Measurements from ENCODE around the gene LDHD. TPM values are rescaled to one million over a fixed set of nuclear protein-coding genes. Genes with fewer than 3 reads are reported as not detected.

Gene LDHD
- polyA plus RNA-seq, 2 of the 4 experiments (the other 2 are of a cell fraction), result 0.79 to 1.1 TPM

DNA sequence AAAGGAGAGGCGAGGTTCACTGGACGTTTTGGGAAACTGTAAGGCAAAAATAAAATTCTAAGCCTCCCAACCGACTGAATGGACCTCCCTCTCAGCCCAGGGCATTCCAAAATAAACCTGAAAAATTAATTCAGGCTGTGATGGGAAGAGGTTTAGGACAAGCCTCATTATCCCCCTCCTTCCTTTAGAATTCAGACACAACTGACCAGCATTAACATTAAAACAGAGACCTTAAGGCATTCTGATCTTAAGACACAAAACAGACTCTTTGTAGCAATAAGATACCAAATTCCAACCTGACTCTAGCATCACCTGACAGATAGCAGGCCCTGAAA is 298 bp upstream of the LDHD start:
- H3K4me1 ChIP-seq, result peaks cover 8% of the 10 kb centered on the region; the same call in 2 of the 3 replicates
- peaks cover 2% of the 10 kb centered on the region; the same call in 2 of the 3 replicates for H3K9me3 ChIP-seq
- ATAC-seq (peak in 1 of 2 experiments; percentile 6; a peak in 3 of 6 replicates), FAIRE-seq (no peak), DNase-seq (ENCODE audit: low read depth in 1 of 2, low spot score in 1 of 2) (no peak)
- TF ChIP-seq MAFK (IDR thresholded peaks at IDR 0.05; ENCODE audit: partially characterized antibody) (no peak), EHMT2 (IDR thresholded peaks at IDR 0.05; ENCODE audit: low read depth) (no peak), MYC (IDR thresholded peaks at IDR 0.05; ENCODE audit: borderline replicate concordance, low read length) (no peak), HOXB13 (CRISPR knock-in tag; IDR thresholded peaks at IDR 0.05; ENCODE audit: low read depth) (no peak), POLR2AphosphoS2 (conservative IDR thresholded peaks at IDR 0.05; ENCODE audit: low read length) (no peak), PBX3 (IDR thresholded peaks at IDR 0.05) (no peak), TFCP2L1 (CRISPR knock-in tag; IDR thresholded peaks at IDR 0.05) (no peak), ZSCAN20 (CRISPR knock-in tag; IDR thresholded peaks at IDR 0.05) (no peak), FOSL2 (IDR thresholded peaks at IDR 0.05) (no peak), FOSL2 (CRISPR knock-in tag; IDR thresholded peaks at IDR 0.05) (no peak), ZFP36 (IDR thresholded peaks at IDR 0.05; ENCODE audit: borderline replicate concordance, partially characterized antibody) (no peak)
- TF ChIP-seq, protein P1, sequence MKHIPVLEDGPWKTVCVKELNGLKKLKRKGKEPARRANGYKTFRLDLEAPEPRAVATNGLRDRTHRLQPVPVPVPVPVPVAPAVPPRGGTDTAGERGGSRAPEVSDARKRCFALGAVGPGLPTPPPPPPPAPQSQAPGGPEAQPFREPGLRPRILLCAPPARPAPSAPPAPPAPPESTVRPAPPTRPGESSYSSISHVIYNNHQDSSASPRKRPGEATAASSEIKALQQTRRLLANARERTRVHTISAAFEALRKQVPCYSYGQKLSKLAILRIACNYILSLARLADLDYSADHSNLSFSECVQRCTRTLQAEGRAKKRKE (CRISPR knock-in tag; IDR thresholded peaks at IDR 0.05; ENCODE audit: low read depth), result no peak
- no peak overlapping the region for H3K4me3 ChIP-seq
- 12% methylated on average over 3 of the region's 3 CpGs for WGBS (ENCODE audit: missing lambda C conversion rate)
- ChIA-PET POLR2A (no interaction called here), CTCF (interaction anchor here (0.8 to 13.4 kb wide), 2 partner anchors 115 to 121 kb away, joined by 3 to 252 read pairs; partner anchors contain the start of gene ZNRF1)
- peak overlapping the region; percentile 83 for H3K4me2 ChIP-seq
- H3K27ac ChIP-seq, result no peak overlapping the region

DNA sequence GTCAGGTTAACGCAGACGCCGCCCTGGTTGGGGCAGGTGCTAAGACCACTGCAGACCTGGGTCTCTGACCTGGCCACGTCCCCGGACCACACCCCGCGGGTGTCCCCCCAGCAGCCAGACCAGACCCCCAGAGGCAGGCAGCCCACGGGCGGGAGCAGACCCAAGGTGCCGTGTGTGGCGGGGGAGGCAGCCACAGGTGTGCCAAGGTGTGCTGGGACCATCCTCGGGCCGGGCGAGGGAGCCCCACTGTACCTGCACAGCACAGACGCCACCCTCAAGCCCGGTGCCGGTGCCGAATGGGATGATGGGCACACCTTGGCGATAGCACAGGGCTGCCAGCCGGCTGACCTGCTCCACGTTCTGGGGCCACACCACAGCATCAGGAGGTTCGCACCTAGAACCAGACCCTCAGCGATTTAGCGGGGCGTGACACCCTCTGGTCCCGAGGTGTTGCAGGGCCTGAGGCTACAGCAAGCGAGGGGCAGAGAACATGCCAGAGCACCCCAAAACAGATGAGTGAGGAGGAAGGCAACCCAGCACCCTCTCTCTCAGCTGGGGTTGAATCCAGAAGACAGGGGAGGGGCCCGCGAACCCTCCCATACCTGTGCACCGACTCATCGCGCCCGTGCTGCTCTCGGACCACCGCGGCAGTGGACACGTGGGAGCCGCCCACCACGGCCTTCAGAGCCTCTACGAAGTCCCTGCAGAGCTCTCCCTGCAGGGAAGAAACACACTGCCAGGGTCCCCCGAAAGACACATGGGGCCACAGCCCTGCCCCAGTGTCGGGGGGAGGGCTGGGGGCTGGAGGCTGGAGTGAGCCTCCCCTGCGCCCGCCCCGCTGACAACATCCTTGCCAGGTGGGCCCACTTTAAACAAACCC is 1.4 kb downstream of the LDHD start:
- no peak for ATAC-seq
- H3K27ac ChIP-seq, result no peak overlapping the region
- ChIA-PET POLR2A (no interaction called here), CTCF (interaction anchor here (13.4 kb wide), 1 partner anchor 119 kb away, joined by 252 read pairs; the partner anchor contains the start of gene ZNRF1)
- H3K4me1 ChIP-seq, result peaks cover 24% of the 10 kb centered on the region
- TF ChIP-seq, protein P2, sequence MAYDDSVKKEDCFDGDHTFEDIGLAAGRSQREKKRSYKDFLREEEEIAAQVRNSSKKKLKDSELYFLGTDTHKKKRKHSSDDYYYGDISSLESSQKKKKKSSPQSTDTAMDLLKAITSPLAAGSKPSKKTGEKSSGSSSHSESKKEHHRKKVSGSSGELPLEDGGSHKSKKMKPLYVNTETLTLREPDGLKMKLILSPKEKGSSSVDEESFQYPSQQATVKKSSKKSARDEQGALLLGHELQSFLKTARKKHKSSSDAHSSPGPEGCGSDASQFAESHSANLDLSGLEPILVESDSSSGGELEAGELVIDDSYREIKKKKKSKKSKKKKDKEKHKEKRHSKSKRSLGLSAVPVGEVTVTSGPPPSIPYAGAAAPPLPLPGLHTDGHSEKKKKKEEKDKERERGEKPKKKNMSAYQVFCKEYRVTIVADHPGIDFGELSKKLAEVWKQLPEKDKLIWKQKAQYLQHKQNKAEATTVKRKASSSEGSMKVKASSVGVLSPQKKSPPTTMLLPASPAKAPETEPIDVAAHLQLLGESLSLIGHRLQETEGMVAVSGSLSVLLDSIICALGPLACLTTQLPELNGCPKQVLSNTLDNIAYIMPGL (CRISPR knock-in tag; IDR thresholded peaks at IDR 0.05; ENCODE audit: borderline replicate concordance), result no peak
- TF ChIP-seq FOXS1 (CRISPR knock-in tag; IDR thresholded peaks at IDR 0.05) (no peak), KDM1A (IDR thresholded peaks at IDR 0.05; ENCODE audit: low read depth) (no peak), TFCP2L1 (CRISPR knock-in tag; IDR thresholded peaks at IDR 0.05) (no peak), ELK1 (IDR thresholded peaks at IDR 0.05; ENCODE audit: low read depth, low read length) (no peak), HOXB13 (CRISPR knock-in tag; IDR thresholded peaks at IDR 0.05; ENCODE audit: low read depth) (no peak), POLR2AphosphoS2 (conservative IDR thresholded peaks at IDR 0.05; ENCODE audit: low read length) (no peak)
- FAIRE-seq, result no peak
- no peak overlapping the region; the same call in 2 of the 3 replicates for H3K4me2 ChIP-seq
- 86% methylated on average over 26 of the region's 45 CpGs for WGBS (ENCODE audit: missing lambda C conversion rate)
- no peaks in the 10 kb centered on the region for H3K9me3 ChIP-seq
- DNase-seq (ENCODE audit: low read depth in 1 of 2, low spot score in 1 of 2), result no peak
- no peak overlapping the region for H3K4me3 ChIP-seq
